Measurements from ENCODE around the gene FMN2. TPM values are rescaled to one million over a fixed set of nuclear protein-coding genes. Genes with fewer than 3 reads are reported as not detected.

The FMN2 gene
- 0.47 TPM in 1 of 2 replicates, not detected in the other for total RNA-seq

GRCh38 chr1:240091614-240092300 is at the start of gene FMN2:
FMN2 (plus strand) TSS chr1:240091883; CDS start chr1:240092110, 227 bp downstream.

Measured in bronchial smooth muscle cell (primary cell).